B cell (primary cell): ENCODE measurements around the gene C19orf73.

Source experiments
- CTCF ChIP-seq: fragments of 200-600 bp; IDR thresholded peaks from one replicate; pipeline ENCODE4 v1.8.0; 2022; ENCODE audit warnings: antibody characterized with exemption, mild to moderate bottlenecking
- EZH2 ChIP-seq: IDR thresholded peaks from 2 replicates; pipeline ENCODE4 v1.6.1; 2012; ENCODE audit warnings: borderline replicate concordance, low read depth, mild to moderate bottlenecking, moderate library complexity, low read length; ENCODE audit not compliant: insufficient read depth, poor library complexity, severe bottlenecking

DNA sequence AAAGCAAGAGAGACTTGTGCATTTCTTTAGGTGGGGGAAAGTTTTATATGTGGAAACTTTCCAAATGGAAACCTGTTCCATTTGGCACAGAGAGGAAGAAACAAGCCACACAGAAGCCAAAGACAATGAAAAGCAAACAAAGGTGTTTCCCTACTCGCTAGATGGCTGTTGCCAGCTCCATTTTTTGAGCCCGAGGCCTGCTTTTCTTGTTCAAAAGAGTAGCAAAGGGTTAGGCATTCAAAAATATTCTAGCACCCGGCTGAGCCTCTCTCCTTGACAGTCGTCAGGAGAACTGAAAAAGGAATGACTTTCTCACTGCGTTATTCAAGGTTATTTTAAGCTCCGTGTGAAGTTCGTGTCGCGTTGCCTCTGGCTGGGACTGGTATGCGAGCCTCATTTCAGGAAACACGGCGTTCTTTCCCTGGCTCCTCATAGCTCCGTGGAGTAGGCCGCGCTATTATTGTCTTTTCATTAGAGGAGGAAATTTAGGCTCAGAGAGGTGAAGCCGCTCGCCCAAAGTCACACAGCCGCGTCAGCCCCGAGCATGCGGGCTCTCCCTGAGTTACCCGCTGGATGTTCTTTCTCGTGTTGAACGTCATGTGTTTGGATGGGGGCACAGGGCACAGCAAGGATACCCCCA, 46.3 kb upstream of the C19orf73 start:
- TF ChIP-seq EZH2 (no peak), CTCF (no peak)
